ENCODE results near the gene RNF149.

- TF ChIP-seq CTCF (IDR thresholded peaks at IDR 0.05) (no peak), POLR2A (IDR thresholded peaks at IDR 0.05) (no peak), POLR2AphosphoS5 (IDR thresholded peaks at IDR 0.05; ENCODE audit: insufficient read depth in 1 of 2, low read depth in 1 of 2) (no peak)
Measured at GRCh38 chr2:101287303-101287702, 21.2 kb downstream of the RNF149 start.

Data from vagina (tissue), 2 donors.